ENCODE measurements around the gene RHOBTB3. TPM values are rescaled to one million over a fixed set of nuclear protein-coding genes. Genes with fewer than 3 reads are reported as not detected.

The RHOBTB3 gene
- total RNA-seq, 1 experiment from 2014 or later = 84.3 TPM

- BruUV-seq (replicated peaks) = no TSS peak
Observed at GRCh38 chr5:95739857-95740256, 8.7 kb downstream of the RHOBTB3 start.

GRCh38 chr5:95741458-95741857 lies 10.3 kb downstream of the RHOBTB3 start:
- no peak overlapping the region for H3K4me3 ChIP-seq (replicated peaks in 1 of 2; ENCODE audit: low read depth in 1 of 2, low read length in 2 of 2)
- no TSS peak for BruUV-seq (replicated peaks)
- H3K27ac ChIP-seq (ENCODE audit: low read depth, low read length) = no peak overlapping the region
- H2AFZ ChIP-seq (ENCODE audit: low read depth, low read length, poor library complexity, severe bottlenecking) = no peak overlapping the region
- ChIA-PET RAD21 (ENCODE audit: low non-redundant PET in 1 of 2, low total read pairs in 2 of 2, uncharacterized antibody in 2 of 2, unreplicated experiment in 2 of 2) (no interaction called here), POLR2A (no interaction called here), CTCF (interaction anchor here (0.8 kb wide), 1 partner anchor 40 kb away, joined by 3 read pairs; no protein-coding TSS in a partner anchor)
- DNase-seq (ENCODE audit: low read depth, low spot score) = no peak
- no peak overlapping the region for H3K4me2 ChIP-seq (ENCODE audit: low read length)
- peaks cover 0 to 15% of the 10 kb centered on the region in 2 experiments; a peak in 2 of 4 replicates for H3K36me3 ChIP-seq (ENCODE audit: control insufficient read depth in 1 of 2, insufficient read depth in 2 of 2, low read length in 2 of 2)
- H3K4me1 ChIP-seq (ENCODE audit: control insufficient read depth in 1 of 2, insufficient read depth in 2 of 2, low read length in 2 of 2) = peaks cover 2 to 13% of the 10 kb centered on the region in 2 experiments; a peak in 3 of 4 replicates
- no peaks in the 10 kb centered on the region for H4K20me1 ChIP-seq (ENCODE audit: insufficient read depth)
- TF ChIP-seq EZH2phosphoT487 (IDR thresholded peaks at IDR 0.05; ENCODE audit: borderline replicate concordance) = no peak
- no peak for TF ChIP-seq REST (IDR thresholded peaks at IDR 0.05; ENCODE audit: low read depth)
- no peak for TF ChIP-seq POLR2A (IDR thresholded peaks at IDR 0.05; ENCODE audit: borderline replicate concordance, extremely low read depth, insufficient read depth, insufficient read length)
- TF ChIP-seq TCF7L2 (IDR thresholded peaks at IDR 0.05; ENCODE audit: borderline replicate concordance, extremely low read depth, insufficient read depth, insufficient read length) = no peak
- TF ChIP-seq ZBTB33 (IDR thresholded peaks at IDR 0.05; ENCODE audit: extremely low read depth, insufficient replicate concordance, low read length) = no peak
- no peak overlapping the region for H3K9ac ChIP-seq (ENCODE audit: low read length)
- H3K9me3 ChIP-seq (ENCODE audit: control insufficient read depth in 1 of 2, insufficient read depth in 1 of 2, low read depth in 1 of 2, low read length in 2 of 2) = no peaks in the 10 kb centered on the region
- H3K9me2 ChIP-seq (ENCODE audit: insufficient read depth) = no peaks in the 10 kb centered on the region
- no peak for ATAC-seq
- intact Hi-C loops (cut with micrococcal nuclease) = no loop called here
- no peaks in the 10 kb centered on the region; the same call in 1 of the 2 replicates for H3K79me2 ChIP-seq (ENCODE audit: insufficient read depth, low read length)
- no peaks in the 10 kb centered on the region for H3K27me3 ChIP-seq (ENCODE audit: insufficient read depth, low read length)

More at GRCh38 chr5:95739857-95740256, 8.7 kb downstream of the RHOBTB3 start:
- peaks cover 7 to 17% of the 10 kb centered on the region in 2 experiments; a peak in 3 of 4 replicates for H3K4me1 ChIP-seq (ENCODE audit: control insufficient read depth in 1 of 2, insufficient read depth in 2 of 2, low read length in 2 of 2)
- ChIA-PET CTCF (no interaction called here), RAD21 (ENCODE audit: low non-redundant PET in 1 of 2, low total read pairs in 2 of 2, uncharacterized antibody in 2 of 2, unreplicated experiment in 2 of 2) (no interaction called here), POLR2A (no interaction called here)
- intact Hi-C loops (cut with micrococcal nuclease) = loop anchor here (10.0 kb wide), 1 partner anchor 1065 kb away; the partner anchor contains the start of gene ERAP1
- TF ChIP-seq CBX3 (IDR thresholded peaks at IDR 0.05; ENCODE audit: low read depth) (no peak), EZH2 (IDR thresholded peaks at IDR 0.05) (no peak), CEBPB (IDR thresholded peaks at IDR 0.05; ENCODE audit: low read depth) (no peak), SIN3A (IDR thresholded peaks at IDR 0.05; ENCODE audit: low read depth) (no peak), ZBTB33 (IDR thresholded peaks at IDR 0.05; ENCODE audit: extremely low read depth, insufficient replicate concordance, low read length) (no peak), YY1 (IDR thresholded peaks at IDR 0.05; ENCODE audit: extremely low read depth, insufficient replicate concordance, low read depth, low read length) (no peak)
- DNase-seq (ENCODE audit: low read depth, low spot score) = no peak
- peaks cover 12% of the 10 kb centered on the region; the same call in 1 of the 2 replicates for H3K79me2 ChIP-seq (ENCODE audit: insufficient read depth, low read length)
- no peaks in the 10 kb centered on the region for H3K9me2 ChIP-seq (ENCODE audit: insufficient read depth)
- H4K20me1 ChIP-seq (ENCODE audit: insufficient read depth) = no peaks in the 10 kb centered on the region
- no peaks in the 10 kb centered on the region for H3K27me3 ChIP-seq (ENCODE audit: insufficient read depth, low read length)
- no peak overlapping the region for H3K4me2 ChIP-seq (ENCODE audit: low read length)
- H3K27ac ChIP-seq (ENCODE audit: low read depth, low read length) = no peak overlapping the region
- no peak for ATAC-seq
- peaks cover 0 to 12% of the 10 kb centered on the region in 2 experiments; a peak in 2 of 4 replicates for H3K36me3 ChIP-seq (ENCODE audit: control insufficient read depth in 1 of 2, insufficient read depth in 2 of 2, low read length in 2 of 2)
- H3K4me3 ChIP-seq (replicated peaks in 1 of 2; ENCODE audit: low read depth in 1 of 2, low read length in 2 of 2) = no peak overlapping the region
- H3K9me3 ChIP-seq (ENCODE audit: control insufficient read depth in 1 of 2, insufficient read depth in 1 of 2, low read depth in 1 of 2, low read length in 2 of 2) = no peaks in the 10 kb centered on the region
- H2AFZ ChIP-seq (ENCODE audit: low read depth, low read length, poor library complexity, severe bottlenecking) = no peak overlapping the region
- no peak overlapping the region for H3K9ac ChIP-seq (ENCODE audit: low read length)
